ENCODE measurements around the gene RUNX1. TPM values are rescaled to one million over a fixed set of nuclear protein-coding genes. Genes with fewer than 3 reads are reported as not detected.

RUNX1 gene
- total and polyA plus RNA-seq, 10 of the 15 experiments (the other 5 are each of a cell fraction or from before 2014, with no cell fraction given): 0.90 to 15.2 (median 4.1) TPM

GRCh38 chr21:34936371-34936789 lies 112.7 kb downstream of the RUNX1 start:
- no peaks in the 10 kb centered on the region for H3K9me3 ChIP-seq (replicated peaks; ENCODE audit: control insufficient read depth, insufficient read depth, low read length)
- H3K27ac ChIP-seq (ENCODE audit: control insufficient read depth, insufficient read depth): no peak overlapping the region
- H3K79me2 ChIP-seq (ENCODE audit: control insufficient read depth, insufficient read depth, low read length): no peaks in the 10 kb centered on the region
- no TSS peak for BruUV-seq (replicated peaks)
- no peaks in the 10 kb centered on the region for H4K20me1 ChIP-seq (ENCODE audit: control insufficient read depth, insufficient read depth)
- H2AFZ ChIP-seq (ENCODE audit: control insufficient read depth, low read depth, low read length): no peak overlapping the region
- no peak overlapping the region for H3K4me2 ChIP-seq (ENCODE audit: control insufficient read depth, insufficient read depth)
- no peak for DNase-seq (ENCODE audit: low read depth, low spot score)
- SMC1A ChIA-PET (ENCODE audit: uncharacterized antibody, unreplicated experiment): interaction anchor here (0.8 kb wide), 1 partner anchor 10 kb away, joined by 3 read pairs; no protein-coding TSS in a partner anchor
- 0 out of 4 replicates have a peak, but pooled peaks cover 0 to 8% of the 10 kb centered on the region in 2 experiments for H3K27me3 ChIP-seq (replicated peaks in 1 of 2; ENCODE audit: control insufficient read depth in 2 of 2, insufficient read depth in 2 of 2, low read length in 1 of 2)
- 41% methylated on average over 11 of the region's 11 CpGs for WGBS (ENCODE audit: insufficient coverage, insufficient replicate concordance, low lambda C conversion rate, missing lambda C conversion rate)
- CTCF ChIA-PET: interaction anchor here (1.0 kb wide), 1 partner anchor 9 kb away, joined by 5 read pairs; no protein-coding TSS in a partner anchor
- H3K9ac ChIP-seq (ENCODE audit: control insufficient read depth, insufficient read depth, low read length): no peak overlapping the region
- peaks cover 5% of the 10 kb centered on the region for H3K4me1 ChIP-seq (ENCODE audit: control insufficient read depth, insufficient read depth, low read length)
- POLR2A ChIA-PET: no interaction called here
- RAD21 ChIA-PET (ENCODE audit: unreplicated experiment): no interaction called here
- no peak overlapping the region for H3K4me3 ChIP-seq
- TF ChIP-seq IRF4 (IDR thresholded peaks at IDR 0.05; ENCODE audit: low read depth, low read length): no peak
- no peaks in the 10 kb centered on the region for H3K36me3 ChIP-seq (ENCODE audit: control insufficient read depth in 2 of 2, insufficient read depth in 2 of 2, low read length in 1 of 2)
- no peak for FAIRE-seq
- intact Hi-C loops (cut with micrococcal nuclease; ENCODE audit: unreplicated experiment) (no loop called here), in situ Hi-C loops (cut with MboI) (no loop called here)
- ATAC-seq: no peak

- no peak overlapping the region for H3K4me2 ChIP-seq (ENCODE audit: control insufficient read depth, insufficient read depth)
- no peak for FAIRE-seq
These were observed 113.2 kb downstream of the RUNX1 start for GRCh38 chr21:34935898-34936297.

More at GRCh38 chr21:34935898-34936297, 113.2 kb downstream of the RUNX1 start:
- Histone ChIP-seq H4K20me1 (ENCODE audit: control insufficient read depth, insufficient read depth) (no peaks in the 10 kb centered on the region), H3K27ac (ENCODE audit: control insufficient read depth, insufficient read depth) (no peak overlapping the region), H3K4me1 (ENCODE audit: control insufficient read depth, insufficient read depth, low read length) (peaks cover 5% of the 10 kb centered on the region), H3K4me3 (no peak overlapping the region), H3K36me3 (ENCODE audit: control insufficient read depth in 2 of 2, insufficient read depth in 2 of 2, low read length in 1 of 2) (no peaks in the 10 kb centered on the region), H3K9ac (ENCODE audit: control insufficient read depth, insufficient read depth, low read length) (no peak overlapping the region), H3K27me3 (replicated peaks in 1 of 2; ENCODE audit: control insufficient read depth in 2 of 2, insufficient read depth in 2 of 2, low read length in 1 of 2) (0 out of 4 replicates have a peak, but pooled peaks cover 0 to 6% of the 10 kb centered on the region in 2 experiments), H2AFZ (ENCODE audit: control insufficient read depth, low read depth, low read length) (no peak overlapping the region), H3K9me3 (replicated peaks; ENCODE audit: control insufficient read depth, insufficient read depth, low read length) (no peaks in the 10 kb centered on the region), H3K79me2 (ENCODE audit: control insufficient read depth, insufficient read depth, low read length) (no peaks in the 10 kb centered on the region)
- POLR2A ChIA-PET: interaction anchor here (0.6 kb wide), 1 partner anchor 41 kb away, joined by 3 read pairs; no protein-coding TSS in a partner anchor
- in situ Hi-C loops (cut with MboI): no loop called here
- BruUV-seq (replicated peaks): no TSS peak
- DNase-seq (ENCODE audit: low read depth, low spot score) (no peak), ATAC-seq (no peak)
- CTCF ChIA-PET: interaction anchor here (1.0 kb wide), 1 partner anchor 8 kb away, joined by 5 read pairs; no protein-coding TSS in a partner anchor
- no peak for TF ChIP-seq WRNIP1 (IDR thresholded peaks at IDR 0.05; ENCODE audit: borderline replicate concordance, low read depth, low read length)
- no peak for TF ChIP-seq PAX8 (IDR thresholded peaks at IDR 0.05)
- TF ChIP-seq BCLAF1 (IDR thresholded peaks at IDR 0.05): no peak
- TF ChIP-seq CTCF (IDR thresholded peaks at IDR 0.05 in 2 of 3, conservative IDR thresholded peaks at IDR 0.05 in 1 of 3; ENCODE audit: control insufficient read depth in 2 of 3, extremely low read depth in 1 of 3, insufficient read depth in 1 of 3, low read depth in 3 of 3, low read length in 3 of 3): no peak
- TF ChIP-seq KAT2A (conservative IDR thresholded peaks at IDR 0.05; ENCODE audit: control insufficient read depth, low read depth, low read length): no peak
- no peak for TF ChIP-seq JUNB (IDR thresholded peaks at IDR 0.05)
- intact Hi-C loops (cut with micrococcal nuclease; ENCODE audit: unreplicated experiment): no loop called here
- RAD21 ChIA-PET (ENCODE audit: unreplicated experiment): no interaction called here
- SMC1A ChIA-PET (ENCODE audit: uncharacterized antibody, unreplicated experiment): interaction anchor here (0.8 kb wide), 1 partner anchor 10 kb away, joined by 3 read pairs; no protein-coding TSS in a partner anchor
- WGBS (ENCODE audit: insufficient coverage, insufficient replicate concordance, low lambda C conversion rate, missing lambda C conversion rate): 46% methylated on average over 4 of the region's 4 CpGs

Data from GM12878 (cell line).